GM19193 (cell line): ENCODE measurements around the gene ISCU.

ENCODE experiments used
- POLR2A ChIP-seq: IDR thresholded peaks from 4 replicates; pipeline ENCODE4 v1.6.1; 2011; ENCODE audit not compliant: insufficient read depth, insufficient read length; ENCODE audit errors: extremely low read depth

The ISCU gene

DNA sequence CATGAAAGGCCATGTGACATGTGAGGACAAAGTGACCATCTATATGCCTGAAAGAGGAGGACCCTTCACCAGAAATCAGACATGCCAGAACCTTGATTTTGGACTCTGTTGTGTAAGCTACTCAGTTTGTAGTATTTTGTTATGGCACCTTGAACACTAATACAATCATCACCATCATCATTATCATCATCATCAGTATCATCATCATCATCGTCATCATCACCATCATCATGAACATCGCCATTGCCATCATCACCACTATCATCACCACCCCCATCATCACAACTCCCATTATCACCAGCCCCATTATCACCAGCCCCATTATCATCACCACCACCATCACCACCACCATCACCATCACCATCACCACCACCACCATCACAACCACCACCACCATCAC is 15.9 kb downstream of the ISCU start:
- TF ChIP-seq POLR2A, result no peak

DNA sequence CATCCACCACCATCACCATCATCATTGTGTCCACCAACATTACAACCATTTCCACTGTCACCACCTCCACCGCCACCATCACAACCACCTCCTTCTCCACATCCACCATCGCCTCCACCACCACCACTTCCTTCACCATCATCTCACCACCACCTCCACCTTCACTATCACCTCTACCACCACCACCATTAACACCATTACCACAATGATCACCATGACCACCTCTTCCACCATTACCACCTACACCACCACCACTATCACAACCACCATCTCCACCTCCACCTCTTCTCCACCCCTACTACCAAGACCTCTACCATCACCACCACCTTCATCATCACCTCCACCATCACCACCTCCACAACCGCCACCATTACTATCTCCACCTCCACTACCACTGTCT is 16.4 kb downstream of the ISCU start:
- no peak for TF ChIP-seq POLR2A

DNA sequence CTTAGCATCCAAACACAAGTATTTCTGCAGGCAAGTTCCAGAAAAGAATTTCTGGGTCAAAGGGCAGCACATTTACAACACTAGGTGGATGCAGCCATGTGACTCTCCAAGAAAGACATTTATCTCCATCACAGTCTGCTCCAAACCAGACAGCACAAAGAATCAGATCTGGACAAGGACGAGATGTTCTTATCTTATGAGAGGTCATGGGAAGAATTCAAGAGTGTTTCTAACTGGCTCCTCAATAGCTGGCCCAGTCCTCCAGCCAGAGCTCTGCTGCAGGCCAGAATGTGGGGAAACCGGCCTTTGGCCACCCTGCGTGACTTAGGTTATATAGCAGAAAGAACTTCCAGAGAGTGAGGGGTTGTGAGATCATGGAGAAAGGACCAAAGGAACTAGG is 18.1 kb downstream of the ISCU start:
- TF ChIP-seq POLR2A, result no peak

DNA sequence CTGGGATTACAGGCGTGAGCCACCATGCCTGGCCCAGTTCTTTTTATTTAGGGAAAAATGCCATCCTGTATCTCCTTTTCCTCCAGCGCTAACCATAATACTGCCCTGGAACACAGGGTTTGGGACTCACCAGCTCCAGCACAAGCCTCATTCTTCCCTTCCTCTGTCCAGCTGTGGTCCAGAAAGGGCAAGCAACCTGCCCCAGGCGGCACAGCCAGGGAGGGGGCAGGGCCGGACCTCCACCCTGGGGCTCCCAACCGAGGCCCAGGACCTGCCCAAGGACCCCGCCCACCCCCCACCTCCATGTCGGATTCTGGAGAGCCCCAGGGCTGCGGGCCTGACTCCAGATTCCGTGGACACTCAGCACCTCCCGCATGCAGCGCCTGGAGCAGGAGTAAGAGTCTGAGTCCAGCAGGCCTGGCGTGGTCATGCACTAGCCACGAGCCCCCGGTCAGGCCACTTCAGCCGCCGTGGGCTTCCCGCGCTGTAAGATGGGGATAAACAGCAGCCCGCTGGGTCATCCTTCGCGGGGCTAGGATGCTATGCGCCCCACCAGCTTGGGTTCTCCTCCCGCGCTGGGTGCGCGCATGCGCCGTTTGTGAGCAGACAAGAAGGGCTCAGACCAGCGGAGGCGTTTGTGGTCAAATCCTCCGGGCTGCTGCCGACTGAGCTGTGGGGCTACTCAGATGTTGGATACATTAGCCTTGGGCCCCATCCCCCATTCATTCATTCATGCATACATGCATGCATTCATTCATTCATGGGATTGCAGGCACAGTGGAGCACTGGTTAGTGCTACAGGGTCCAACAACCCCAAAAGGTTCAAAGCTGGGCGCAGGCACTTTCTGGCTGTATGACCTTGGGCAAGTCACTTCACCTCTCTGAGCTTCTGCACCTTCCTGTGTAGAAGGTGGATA is 19.2 kb downstream of the ISCU start:
- TF ChIP-seq POLR2A, result no peak

DNA sequence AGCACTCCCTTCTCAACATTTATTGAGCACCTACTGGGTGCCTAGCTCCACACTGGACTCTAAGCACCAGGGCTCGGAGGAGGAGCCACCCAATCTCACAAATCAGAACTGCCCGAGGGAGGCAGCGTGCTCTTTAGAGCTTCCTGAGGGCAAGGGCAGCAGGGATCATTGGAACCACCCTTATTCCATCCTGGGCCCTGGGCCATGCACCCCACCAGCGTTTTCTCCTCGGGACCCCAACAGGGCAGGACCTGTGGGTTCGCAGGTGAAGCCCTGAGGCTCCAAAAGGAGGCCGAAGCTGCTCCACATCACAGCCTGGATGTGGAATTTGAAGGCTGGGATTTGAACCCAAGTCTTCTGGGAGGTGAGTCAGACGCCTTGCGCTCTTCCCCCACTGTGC is 20.1 kb downstream of the ISCU start:
- TF ChIP-seq POLR2A, result no peak

DNA sequence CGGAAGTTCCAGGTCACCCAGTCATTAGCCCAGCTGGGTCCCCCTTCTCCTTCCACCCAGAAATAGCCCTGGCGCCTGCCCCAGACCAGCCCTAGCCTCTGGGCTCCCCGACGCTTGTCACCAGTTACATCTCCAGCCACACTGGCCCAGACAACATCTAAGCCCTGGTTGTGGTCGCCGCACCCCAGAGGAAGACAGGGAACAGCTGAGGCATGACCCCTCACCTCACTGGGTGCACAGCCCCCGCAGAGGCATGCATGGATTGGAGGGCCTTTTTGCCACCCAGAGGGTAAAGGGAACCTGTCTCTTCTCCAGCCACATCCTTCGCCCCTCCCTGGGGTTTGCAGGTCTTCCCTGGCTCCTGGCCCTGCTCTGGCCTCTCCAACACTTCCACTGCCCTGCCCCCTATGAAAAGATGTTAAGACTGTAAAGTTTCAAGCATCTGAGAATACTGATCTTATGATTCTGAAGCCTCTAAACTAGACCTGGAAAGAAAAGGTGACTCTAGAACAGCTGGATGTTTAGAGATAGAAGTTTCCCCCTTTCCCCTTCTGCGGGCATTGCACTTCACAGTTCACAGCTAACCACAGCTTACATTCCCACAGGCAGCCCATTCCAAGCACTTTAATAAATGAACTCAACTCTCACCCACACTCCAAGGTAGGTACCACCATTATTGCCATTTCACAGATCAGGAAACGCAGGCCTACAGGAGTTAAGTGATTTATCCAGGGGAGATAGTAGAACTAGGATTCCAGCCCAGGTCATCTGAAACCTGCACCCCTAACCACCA is 20.8 kb downstream of the ISCU start:
- TF ChIP-seq POLR2A, result no peak

DNA sequence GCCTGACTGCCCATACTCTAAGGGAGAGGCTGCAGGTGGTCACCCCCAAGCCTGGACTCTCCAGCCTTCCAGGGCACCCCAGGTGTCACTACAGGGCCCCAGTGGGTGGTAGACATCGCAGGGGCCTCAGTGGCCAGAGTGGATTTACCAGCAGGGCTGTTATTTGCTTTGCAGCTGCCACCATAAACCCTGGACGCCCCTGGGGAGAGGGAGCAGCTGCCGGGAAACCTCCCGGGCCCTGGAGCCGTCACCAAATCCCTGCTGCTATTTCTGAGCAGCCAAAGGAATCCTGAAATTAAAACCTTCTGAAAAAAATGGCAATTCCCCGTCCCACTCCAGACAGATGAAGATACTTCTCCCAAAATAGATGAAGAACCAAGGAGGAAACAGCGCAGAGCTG is 21.6 kb downstream of the ISCU start:
- no peak for TF ChIP-seq POLR2A

DNA sequence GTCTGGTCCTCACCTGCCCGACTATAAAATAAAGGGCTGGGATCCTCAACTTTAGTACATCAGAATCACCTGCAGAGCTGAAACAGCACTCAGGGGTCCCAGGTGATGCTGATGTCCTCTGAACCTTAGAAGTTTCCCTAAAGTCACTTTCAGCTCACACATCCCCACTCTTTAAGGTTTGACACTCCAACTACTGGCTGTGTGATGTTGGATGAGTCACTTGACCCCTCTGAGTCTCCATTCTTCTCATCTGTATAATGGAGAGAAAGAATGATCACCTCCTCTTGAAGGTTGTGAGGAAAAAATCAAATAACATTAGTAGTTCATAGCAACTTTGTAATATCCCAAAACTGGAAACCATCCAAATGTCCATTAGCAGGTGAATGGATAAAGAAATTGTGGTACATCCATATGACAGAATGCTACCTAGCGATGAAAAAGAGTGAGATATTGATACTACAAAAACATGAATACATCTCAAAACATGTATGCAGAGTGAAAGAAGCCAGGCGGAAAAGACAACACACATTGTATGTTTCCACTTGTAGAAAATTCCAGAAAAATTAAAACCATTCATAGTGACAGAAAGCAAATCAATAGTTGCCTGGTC is 22.2 kb downstream of the ISCU start:
- no peak for TF ChIP-seq POLR2A

DNA sequence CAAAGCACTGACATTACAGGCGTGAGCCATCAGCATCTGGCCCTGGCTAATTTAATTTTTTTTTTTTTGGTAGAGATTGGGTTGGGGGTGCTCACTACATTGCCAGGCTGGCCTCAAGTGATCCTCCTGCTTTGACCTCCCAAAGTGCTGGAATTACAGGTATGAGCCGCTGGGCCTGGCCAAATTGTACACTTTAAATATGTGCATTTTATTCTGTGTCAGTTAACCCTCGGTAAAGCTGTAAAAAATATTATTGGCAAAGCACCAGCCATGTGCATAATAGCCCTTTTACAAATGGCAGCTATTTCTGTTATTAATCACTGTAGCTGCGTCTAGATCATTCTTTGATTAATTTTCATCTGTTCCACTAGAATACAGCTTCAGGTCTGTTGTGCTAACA is 23.5 kb downstream of the ISCU start:
- TF ChIP-seq POLR2A, result no peak

DNA sequence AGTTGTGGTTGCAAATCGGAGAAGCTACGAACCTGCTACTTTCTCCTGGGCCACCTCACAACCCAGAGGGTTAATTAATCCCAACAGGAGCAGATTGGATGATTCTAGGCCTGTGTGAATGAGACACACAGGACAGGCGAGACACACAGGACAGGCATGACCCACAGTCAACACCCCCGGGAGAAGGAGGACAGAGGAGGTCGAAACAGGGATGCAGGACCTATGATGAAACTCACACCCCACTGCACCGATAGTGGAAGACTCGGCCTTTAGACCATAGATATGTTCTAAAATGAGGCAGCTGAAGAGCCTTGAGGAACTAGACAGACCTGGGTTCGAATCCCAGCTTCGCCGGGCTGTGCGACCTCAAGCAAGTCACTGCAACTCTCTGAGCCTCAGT is 23.9 kb downstream of the ISCU start:
- TF ChIP-seq POLR2A, result no peak

DNA sequence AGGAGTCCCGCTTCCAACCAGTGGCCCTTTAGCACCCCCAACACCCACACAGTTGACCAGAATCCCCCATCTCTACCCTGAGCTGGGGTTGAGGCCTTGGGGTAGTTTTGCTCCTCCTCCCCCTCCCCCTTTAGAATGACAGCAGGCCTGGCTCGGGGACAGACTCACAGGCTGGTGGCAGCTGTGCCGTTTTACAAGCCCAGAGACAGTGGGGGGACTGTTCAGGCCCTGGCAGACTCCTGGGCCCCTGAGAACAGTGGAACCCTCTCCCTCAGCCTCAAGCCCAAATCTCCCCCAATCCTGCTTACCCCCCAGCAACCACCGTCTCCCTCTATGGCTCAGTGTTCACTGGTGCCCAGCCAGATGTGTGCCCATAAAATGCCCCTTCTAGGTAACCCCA is 25.4 kb downstream of the ISCU start:
- TF ChIP-seq POLR2A, result no peak

DNA sequence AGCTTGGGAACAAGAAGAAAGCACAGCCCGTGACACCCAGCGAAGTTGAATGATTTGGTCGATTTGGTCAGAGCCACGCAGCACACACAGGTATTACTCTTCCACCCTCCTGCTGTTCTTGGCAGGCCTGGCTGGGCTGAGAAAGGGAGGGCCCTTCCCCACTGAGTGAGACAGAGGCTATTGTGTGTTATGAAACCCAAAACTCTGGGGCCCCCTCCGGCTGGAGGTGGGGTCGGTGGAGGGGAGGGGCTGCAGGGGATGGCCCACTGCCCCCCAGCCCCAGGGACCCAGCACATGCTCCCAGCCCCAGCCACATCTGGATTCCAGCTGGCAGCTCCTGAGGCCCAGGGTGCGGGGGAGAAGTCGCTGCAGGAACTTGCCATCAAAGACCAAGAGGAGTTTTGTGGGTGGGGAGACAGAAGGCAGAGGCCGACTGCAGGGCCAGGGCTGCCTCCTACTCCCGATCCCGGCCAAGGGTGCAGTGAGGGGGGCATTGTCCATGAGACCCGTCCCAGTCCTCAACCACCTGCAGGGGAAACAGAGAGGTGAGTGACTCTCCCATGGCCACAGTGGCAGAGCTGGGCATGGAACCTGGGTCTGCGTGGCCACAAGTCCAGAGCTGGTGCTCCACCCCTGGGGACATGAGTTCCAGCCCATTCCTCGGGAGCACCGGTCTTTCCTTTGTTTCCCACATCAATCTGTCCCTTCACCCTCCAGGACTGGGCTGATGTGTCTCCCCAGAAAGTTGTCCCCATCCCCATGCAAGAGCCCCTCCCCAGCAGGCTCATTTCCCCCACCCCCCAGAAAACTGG is 26.8 kb downstream of the ISCU start:
- no peak for TF ChIP-seq POLR2A

DNA sequence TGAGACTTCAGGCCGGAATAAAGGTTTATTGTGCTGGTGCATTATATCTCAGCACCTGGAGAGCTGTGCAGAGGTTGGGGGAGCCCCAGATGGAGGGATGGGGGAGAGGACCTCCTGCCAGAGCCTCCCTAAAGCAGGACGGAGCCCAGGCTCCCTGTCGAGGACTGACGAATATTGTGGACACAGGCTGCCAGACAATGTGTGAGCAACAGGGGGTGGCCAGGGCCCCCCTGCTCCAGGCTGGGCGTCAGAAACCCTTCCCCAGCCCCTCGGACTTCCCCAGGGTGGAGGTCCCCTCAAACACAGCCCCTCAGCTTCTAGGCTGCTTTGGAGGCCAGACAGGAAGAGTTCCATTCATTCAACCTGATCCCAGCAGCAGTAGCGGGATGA is 27.4 kb downstream of the ISCU start:
- TF ChIP-seq POLR2A, result no peak

DNA sequence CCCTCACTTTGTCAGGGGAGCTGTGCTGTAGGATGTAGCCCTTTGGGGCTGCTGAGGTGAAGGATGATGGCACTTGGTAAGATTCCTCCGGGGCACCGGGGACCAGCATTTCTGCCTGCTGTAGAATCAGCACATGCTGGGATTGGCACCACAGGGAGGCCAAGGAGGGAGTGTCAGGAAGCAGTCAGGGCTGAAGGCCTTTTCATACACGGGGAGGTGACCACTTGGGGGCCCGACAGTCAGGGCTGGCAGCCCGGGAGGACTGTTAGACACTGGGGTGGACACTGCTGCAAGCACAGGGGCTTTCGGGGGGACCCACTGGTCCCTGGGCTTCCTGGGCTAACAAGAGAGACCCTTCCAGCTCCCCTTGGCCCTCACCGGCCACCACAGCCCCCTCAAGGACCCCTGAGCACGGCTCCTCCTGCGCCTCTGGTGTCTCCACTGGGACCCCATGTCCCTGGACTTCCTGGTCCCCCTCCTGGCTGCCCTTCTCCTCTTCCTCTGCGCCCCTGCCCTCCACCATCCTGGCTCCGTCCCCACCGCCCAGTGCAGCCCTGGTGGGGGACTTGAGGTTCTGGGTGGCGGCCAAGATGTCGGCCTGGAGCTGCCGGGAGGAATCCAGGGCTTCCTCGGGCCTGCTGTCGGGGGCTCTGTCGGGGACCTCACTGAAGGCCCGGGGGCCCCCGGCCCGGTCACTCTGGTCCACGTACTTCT is 29.0 kb downstream of the ISCU start:
- TF ChIP-seq POLR2A, result no peak
